GM18951 (cell line): ENCODE results near the gene TVP23A.
A peak's percentile ranks its signal among the peaks of the same experiment; 100 is the strongest.

Experiments
- POLR2A ChIP-seq: IDR thresholded peaks from 4 replicates; pipeline ENCODE4 v1.6.1; 2011; ENCODE audit warnings: mild to moderate bottlenecking; ENCODE audit not compliant: insufficient read length, insufficient read depth; ENCODE audit errors: extremely low read depth
- in situ Hi-C: fragments of 300-500 bp; cut with MboI; formaldehyde crosslinking; loops from one replicate; pipeline ENCODE4 v1.12.0; 2022; ENCODE audit warnings: low sequenced_read_pairs, mixed read lengths, inconsistent platforms; ENCODE audit not compliant: unreplicated experiment

TVP23A gene

DNA sequence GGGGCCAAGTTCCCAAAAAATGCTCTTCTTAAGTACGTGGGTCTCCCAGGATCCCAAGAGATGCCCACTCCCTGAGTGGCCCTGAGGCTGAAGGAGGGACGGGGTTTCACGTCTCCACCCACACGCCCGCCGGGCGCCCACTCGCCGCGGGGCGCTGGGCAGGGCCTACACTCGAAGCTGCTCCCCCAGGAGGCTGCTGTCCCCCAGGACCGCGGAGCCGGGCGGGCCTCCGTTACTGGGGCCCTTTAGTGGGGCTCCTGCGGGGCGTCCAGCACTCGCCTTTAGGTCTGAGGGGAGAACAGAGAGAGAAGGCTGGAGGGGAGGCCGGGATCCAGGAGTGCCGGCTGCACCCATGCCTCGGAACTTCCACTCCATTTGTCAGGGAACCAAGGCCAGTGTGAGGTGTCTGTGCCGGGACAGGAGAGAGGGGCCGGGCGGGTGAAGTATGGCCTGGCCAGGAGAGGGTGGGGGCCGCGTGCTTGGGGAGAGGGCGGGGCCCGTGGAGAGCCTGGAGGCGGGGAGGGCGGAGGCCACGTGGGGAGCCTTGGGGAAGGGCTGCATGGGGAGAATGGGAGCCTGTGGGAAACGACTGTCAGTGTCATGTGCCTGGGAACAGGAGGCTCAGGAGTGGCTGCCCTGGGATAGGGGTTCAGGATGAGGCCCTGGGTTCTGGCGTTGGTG lies 56.1 kb downstream of the TVP23A start:
- in situ Hi-C loops = no loop called here
- no peak for TF ChIP-seq POLR2A

DNA sequence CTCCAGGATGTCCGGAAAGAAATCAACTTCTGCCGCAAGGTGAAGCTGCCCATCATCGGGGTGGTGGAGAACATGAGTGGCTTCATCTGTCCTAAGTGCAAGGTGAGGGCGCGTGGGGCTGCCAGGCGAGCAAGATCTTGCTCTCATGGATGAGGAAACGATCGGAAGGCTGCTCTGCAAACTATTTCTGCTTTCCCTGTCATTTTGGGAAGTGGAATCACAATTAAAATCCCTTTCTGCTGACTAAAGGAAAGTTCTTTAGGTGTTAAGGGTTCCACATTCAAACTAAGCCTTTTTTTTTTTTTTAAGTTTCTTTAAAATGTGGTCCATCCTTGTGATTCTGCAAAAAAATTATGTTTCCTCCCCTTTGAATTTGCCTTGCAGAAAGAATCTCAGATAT lies 57.2 kb downstream of the TVP23A start:
- no peak for TF ChIP-seq POLR2A
- in situ Hi-C loops = no loop called here

DNA sequence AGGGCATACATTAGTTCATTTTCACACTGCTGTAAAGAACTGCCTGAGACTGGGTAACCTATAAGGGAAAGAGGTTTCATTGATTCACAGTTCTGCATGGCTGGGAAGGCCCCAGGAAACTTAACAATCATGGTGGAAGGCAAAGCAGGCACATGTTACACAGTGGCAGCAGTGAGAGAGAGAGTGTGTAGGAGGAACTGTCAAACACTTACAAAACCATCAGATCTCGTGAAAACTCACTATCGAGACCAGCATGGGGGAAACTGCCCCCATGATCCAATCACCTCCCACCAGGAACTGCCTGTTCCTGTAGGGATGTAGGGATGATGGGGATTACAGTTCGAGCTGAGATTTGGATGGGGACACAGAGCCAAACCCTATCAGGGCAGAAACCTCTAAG lies 57.7 kb downstream of the TVP23A start:
- no peak for TF ChIP-seq POLR2A
- in situ Hi-C loops = no loop called here

DNA sequence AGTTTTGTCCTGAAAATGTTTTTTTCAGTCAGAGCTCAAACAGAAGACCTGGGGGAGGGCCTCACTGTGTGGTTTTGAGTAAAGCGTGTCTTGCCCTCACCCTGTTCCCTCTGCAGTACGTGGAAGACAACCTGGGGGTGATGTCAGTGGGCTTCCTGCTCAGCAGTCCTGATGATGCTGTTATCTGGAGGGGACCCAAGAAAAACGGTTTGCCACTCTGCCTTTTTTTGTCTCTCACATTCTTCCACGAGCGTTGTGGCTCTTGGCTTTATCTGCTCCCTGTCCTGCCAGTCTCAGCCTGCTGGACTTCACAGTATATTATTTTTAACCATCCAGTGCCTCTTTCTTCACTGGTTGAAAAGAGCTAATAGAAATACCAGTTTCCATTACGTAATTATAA lies 62.0 kb downstream of the TVP23A start:
- in situ Hi-C loops = no loop called here
- TF ChIP-seq POLR2A = no peak

DNA sequence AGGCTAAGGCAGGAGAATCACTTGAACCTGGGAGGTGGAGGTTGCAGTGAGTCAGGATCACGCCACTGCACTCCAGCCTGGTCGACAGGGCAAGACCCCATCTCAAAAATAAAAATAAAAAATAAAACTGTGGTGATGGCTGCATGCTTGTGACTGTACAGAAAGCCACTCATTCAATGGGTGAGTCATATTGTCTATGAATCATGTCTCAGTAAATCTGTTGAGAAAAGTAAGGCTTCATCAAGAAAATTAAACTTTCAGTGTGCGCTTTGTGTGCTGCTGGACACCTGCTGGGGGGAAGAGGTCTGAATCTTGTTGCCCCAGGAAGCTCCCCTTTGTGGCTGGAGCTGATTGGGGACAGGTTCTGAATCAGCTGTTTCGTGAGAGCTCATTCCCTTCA lies 63.7 kb downstream of the TVP23A start:
- in situ Hi-C loops = no loop called here
- TF ChIP-seq POLR2A = no peak

DNA sequence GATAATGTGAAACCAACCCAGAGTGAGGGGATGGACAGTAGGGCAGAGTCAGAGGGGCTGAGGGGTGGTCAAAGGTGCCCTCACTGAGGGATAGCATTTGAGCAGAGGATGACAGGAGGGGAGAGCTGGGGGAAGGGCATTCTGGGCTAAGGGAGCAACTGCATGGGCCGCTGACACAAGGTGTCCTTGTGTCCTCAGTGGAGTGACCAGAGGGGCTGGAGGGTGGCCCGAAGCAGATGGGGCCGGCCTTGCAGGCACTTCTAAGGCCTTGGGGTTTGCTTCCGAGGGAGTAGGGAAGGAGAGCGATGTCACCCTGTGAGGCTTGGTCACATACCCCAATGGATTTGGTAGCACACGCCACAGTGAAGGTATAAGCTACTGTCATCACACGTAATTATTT lies 64.9 kb downstream of the TVP23A start:
- no peak for TF ChIP-seq POLR2A
- in situ Hi-C loops = no loop called here

DNA sequence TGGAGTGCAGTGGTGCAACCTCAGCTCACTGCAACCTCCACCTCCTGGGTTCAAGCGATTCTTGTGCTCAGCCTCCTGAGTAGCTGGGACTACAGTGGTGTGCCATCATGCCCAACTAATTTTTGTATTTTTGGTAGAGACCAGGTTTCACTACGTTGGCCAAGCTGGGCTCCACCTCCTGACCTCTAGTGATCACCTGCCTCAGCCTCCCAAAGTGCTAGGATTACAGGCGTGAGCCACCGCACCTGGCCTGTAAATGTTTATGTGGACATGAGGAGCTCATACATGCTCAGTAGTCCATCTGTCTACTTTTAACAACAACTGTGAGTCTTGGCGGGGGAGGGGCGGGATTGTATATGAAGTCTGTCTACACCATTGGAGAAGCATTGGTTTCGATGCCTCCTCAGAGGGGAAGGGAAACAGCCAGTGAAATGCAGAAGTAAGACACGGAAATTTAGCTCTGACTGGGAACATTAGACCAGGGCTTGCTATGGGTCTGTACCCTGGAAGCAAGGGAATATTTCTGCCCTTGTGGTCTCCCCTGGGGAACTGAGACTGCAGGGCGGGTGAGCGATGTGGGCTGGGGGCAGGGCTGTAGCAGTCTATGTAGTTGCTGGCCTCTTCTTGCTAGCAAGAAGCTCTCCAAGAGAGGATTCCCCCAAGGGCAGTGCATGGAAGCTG lies 65.6 kb downstream of the TVP23A start:
- TF ChIP-seq POLR2A = no peak
- in situ Hi-C loops = no loop called here

DNA sequence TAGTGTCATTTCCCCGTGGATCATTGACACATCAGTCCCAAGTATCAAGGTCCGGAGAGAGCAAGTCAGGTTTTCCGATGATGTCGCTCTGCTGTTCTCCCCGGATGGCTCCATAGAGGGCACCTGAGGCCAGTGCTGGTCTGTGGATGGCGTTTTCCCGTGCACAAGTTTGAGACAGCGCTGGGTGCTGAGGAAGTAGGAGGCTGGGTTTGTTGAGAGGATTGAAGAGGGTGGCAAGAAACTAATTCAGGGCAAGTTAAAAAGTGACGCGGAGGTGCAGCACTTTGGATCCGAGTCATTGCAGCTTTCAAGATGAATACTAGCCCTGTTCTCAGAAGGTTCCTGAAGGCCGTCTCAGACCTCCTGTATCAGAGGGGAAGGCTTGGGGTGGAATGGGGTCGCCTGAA lies 67.3 kb downstream of the TVP23A start:
- in situ Hi-C loops = no loop called here

DNA sequence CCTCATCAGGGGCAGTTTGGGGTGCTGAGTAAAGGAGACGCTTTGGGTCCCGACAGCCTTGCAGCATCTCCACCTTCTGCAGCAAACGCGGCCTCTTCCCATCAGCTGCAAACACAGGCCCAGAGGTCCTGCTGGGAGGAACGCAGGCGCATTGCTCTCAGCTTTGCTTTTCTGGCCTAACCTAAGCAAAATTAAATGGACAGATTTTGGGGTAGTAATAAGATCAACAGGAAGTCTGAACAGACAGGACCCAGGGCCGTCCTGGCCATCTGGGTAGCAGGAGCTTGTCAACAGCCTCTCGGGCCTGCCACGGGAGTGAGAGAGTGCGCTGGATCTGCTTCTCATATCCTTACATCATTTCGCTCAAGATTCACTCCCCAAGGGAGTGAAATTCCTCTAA lies 67.8 kb downstream of the TVP23A start:
- no peak for TF ChIP-seq POLR2A
- in situ Hi-C loops = no loop called here

More for the DNA sequence above, 67.3 kb downstream of the TVP23A start:
- no peak for TF ChIP-seq POLR2A

DNA sequence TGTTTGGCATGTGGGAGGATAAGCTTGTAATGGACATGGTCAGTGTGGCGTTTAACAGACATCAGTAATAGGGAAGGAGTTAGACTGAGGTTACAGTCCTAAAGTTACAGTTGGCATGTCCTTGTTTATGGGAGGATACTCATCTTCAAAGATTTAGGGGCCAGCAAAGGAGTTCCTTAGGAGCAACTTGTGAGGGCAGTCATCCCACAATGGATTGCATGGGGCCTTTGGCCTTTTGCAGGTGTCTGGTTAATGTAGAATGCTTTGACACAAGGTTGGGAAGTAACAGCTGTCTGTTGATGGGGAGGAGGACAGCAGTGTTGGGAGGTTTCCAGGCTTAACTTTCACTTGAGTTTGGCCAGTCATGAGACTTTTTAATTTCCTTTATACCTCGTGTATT lies 72.8 kb downstream of the TVP23A start:
- TF ChIP-seq POLR2A = no peak
- in situ Hi-C loops = loop anchor here (10.0 to 25.0 kb wide), 2 partner anchors 159 to 484 kb away; no protein-coding TSS in a partner anchor

DNA sequence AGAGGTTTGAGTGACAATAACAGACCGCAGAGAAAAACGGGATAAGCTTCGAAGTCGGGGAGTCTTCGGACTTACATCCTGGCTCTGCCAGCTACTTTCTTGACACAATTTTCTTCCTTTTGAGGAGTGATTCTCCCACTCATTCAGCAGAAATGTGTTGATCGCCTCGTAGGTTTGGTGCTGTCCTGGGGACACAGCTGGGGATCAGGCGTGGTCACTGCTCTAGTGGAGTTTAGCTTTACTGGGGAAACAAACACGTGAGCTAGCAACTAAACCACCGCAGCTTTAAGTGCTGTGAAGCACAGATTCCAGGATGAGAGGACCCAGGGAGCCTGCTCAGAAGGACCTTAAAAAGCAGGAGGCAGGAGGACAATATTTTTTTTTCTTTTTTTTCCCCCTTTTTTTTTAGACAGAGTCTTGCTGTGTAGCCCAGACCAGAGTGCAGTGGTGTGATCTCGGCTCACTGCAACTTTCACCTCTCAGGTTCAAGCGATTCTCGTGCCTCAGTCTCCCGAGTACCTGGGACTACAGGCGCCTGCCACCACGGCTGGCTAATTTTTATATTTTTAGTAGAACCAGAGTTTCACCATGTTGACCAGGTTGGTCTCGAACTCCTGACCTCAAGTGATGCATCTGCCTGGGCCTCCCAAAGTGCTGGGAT lies 74.1 kb downstream of the TVP23A start:
- no peak for TF ChIP-seq POLR2A
- in situ Hi-C loops = loop anchor here (10.0 to 25.0 kb wide), 2 partner anchors 160 to 482 kb away; no protein-coding TSS in a partner anchor

DNA sequence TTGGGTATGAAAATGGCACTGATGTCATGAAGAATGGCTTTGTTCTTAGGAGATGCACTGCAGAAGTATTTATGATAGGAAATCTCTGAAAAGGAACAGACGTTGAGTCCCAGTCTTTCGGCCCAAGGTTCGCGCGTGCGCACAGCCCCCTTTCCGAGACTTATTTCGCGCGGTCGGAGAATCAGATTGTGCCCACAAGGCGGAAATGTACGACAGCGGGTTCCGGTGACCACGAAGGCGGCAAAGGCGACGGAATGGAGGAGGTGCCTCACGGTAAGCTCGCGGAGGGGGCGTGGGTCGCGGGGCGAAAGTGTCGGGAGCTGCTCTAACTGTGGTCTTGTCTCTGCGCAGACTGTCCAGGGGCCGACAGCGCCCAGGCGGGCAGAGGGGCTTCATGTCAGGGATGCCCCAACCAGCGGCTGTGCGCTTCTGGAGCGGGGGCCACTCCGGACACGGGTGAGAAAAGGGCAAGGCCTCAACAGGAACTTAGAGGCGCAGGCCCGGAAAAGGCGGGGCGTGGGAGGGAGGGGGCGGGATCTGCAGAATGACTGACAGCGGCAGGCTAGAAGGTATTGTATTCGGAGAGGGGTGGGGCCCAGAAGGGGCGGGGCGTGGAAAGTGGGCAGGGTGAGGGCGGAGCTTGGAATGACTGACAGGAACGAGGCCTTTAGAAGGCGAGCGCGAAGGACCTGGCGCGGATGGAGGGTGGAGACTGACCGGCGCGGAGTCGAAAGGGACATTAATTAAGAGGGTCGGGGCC lies 74.8 kb downstream of the TVP23A start, which contains the start of gene NUBP1:
TSS of gene NUBP1 (plus strand) at position 233 of the 760 bp plus-strand sequence. CDS start at position 255, 22 bp downstream.
- in situ Hi-C loops = loop anchor here (10.0 to 25.0 kb wide), 2 partner anchors 161 to 481 kb away; no protein-coding TSS in a partner anchor
- peak; percentile 84 for TF ChIP-seq POLR2A

DNA sequence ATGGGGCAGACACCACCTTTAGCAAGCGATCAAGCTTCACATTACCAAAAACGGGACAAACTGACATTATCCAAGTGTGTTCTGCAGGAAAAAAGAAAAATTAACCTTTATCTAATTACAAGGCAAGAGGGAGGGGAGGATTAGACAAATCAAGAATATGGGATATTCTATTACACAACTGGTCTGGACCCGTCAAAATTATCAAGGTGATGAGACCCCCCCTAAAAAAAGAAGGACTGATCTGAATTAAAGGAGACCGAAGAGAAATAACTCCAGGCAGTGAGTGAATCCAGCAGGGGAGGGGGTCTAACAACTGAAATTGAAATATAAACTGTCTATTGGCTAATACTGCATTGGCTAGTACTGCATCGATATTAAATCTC lies 75.4 kb downstream of the TVP23A start:
- no peak for TF ChIP-seq POLR2A
- in situ Hi-C loops = loop anchor here (10.0 to 25.0 kb wide), 2 partner anchors 162 to 481 kb away; no protein-coding TSS in a partner anchor
